Ovary (tissue), 9 donors: ENCODE measurements around the gene P4HB. TPM values are rescaled to one million over a fixed set of nuclear protein-coding genes. Genes with fewer than 3 reads are reported as not detected.

Experiments used
- DNase-seq, 5 donors: peaks; one replicate each; pipeline ENCODE4 v3.0.0-alpha.2; 2019 to 2020
- H3K27ac ChIP-seq, 2 donors: fragments of 200-600 bp; one replicate each; pipeline versions ENCODE4 v1.5.1 to v1.8.0; 2019 to 2022
- H3K27me3 ChIP-seq: fragments of 200-600 bp; one replicate; pipeline ENCODE4 v1.8.0; 2022
- H3K36me3 ChIP-seq: fragments of 200-600 bp; sonication (generic); one replicate; pipeline ENCODE4 v1.5.1; 2019
- H3K4me1 ChIP-seq: one replicate; pipeline ENCODE4 v1.8.1; 2013; ENCODE audit warnings: mild to moderate bottlenecking, moderate library complexity; ENCODE audit not compliant: insufficient read depth
- H3K4me3 ChIP-seq: fragments of 200-600 bp; sonication (generic); one replicate; pipeline ENCODE4 v1.5.1; 2017
- H3K9me3 ChIP-seq, 2 donors: fragments of 200-600 bp in 1 of 2; sonication (generic) in 1 of 2; one replicate each; pipeline versions ENCODE4 v1.5.1 to v1.8.1; 2013 to 2019; ENCODE audit warnings: mild to moderate bottlenecking in 1 of 2, moderate library complexity in 1 of 2
- CTCF ChIP-seq, 3 donors: fragments of 450-650 bp in 2 of 3; fragments of 200-600 bp in 1 of 3; IDR thresholded peaks; one replicate each; pipeline versions ENCODE4 v1.5.1 to v1.8.0; 2016 to 2022; ENCODE audit warnings: antibody characterized with exemption in 3 of 3, mild to moderate bottlenecking in 1 of 3
- EP300 ChIP-seq: sonication (generic); formaldehyde crosslinking; IDR thresholded peaks from one replicate; pipeline ENCODE4 v1.6.1; 2017; ENCODE audit warnings: antibody characterized with exemption
- POLR2A ChIP-seq: fragments of 450-650 bp; IDR thresholded peaks from one replicate; pipeline ENCODE4 v1.6.1; 2017; ENCODE audit warnings: antibody characterized with exemption, mild to moderate bottlenecking, moderate library complexity
- WGBS, 3 donors: extraction: QIAGEN DNeasy Blood & Tissue Kit in 1 of 3; methylation state at CpG; one replicate each; pipeline versions ENCODE4 v1.1.5 to v1.1.7; 2013 to 2017; 5-methylcytosine and 5-hydroxymethylcytosine counted together
- intact Hi-C, 4 donors: fragments of 100-400 bp; cut with DNase I; formaldehyde crosslinking; loops; one replicate each; pipeline versions ENCODE4 v1.11.0 to v1.15.1; 2022 to 2023
- polyA plus RNA-seq, 2 donors: library from polyadenylated mRNA; stranded (reverse); fragments of 200-250 nt in 1 of 2; fragments of 350-450 nt in 1 of 2; fragmentation: Illumina TruSeq in 1 of 2; extraction: RNeasy Lipid Tissue Mini Kit (QIAGEN cat#74804) in 1 of 2; gene quantifications; one replicate each; pipeline ENCODE4 v1.2.3, GENCODE V29; 2013 to 2014
- total RNA-seq, 7 donors: library from RNA; depleted of rRNA in 2 of 7; stranded (reverse); fragments of >200 nt in 2 of 7; fragmentation: NEBNext Ultra II Directional in 3 of 7; extraction: Animal tissue kit (Norgen Biotek cat#: 25700) in 3 of 7; gene quantifications; one replicate each; pipeline versions ENCODE4 v1.1.0 to v1.2.4, GENCODE V29; 2016 to 2023
- donor health status: DM: no; HTN: no; CAD: no; lungs with moderate emphysema.
- donor health status: DM: no; HTN: no; CAD: no.
- donor health status: Bipolar disorder and iron deficiency.
- donor health status: DM: yes; HTN: yes; CAD: no.
- donor health status: DM: no; HTN: no; CAD: no.
- donor health status: DM: yes; HTN: yes; CAD: no.

P4HB gene
- total and polyA plus RNA-seq, 9 donors = 222 to 2,080 (median 312) TPM

- no peaks in the 10 kb centered on the region for H3K4me1 ChIP-seq
- TF ChIP-seq POLR2A = no peak
- TF ChIP-seq EP300 = no peak
- TF ChIP-seq CTCF (IDR thresholded peaks at IDR 0.05) = no peak
- no peak overlapping the region for H3K27ac ChIP-seq
- H3K9me3 ChIP-seq = no peaks in the 10 kb centered on the region
- intact Hi-C loops = no loop called here
- no peaks in the 10 kb centered on the region for H3K27me3 ChIP-seq
- no peak for DNase-seq
- 91% methylated on average over 5 of the region's 5 CpGs for WGBS, 3 donors
- H3K4me3 ChIP-seq = no peak overlapping the region
- H3K36me3 ChIP-seq = no peaks in the 10 kb centered on the region
These were observed 18.8 kb upstream of the P4HB start for GRCh38 chr17:81879121-81879520.

GRCh38 chr17:81878294-81878693, 18.0 kb upstream of the P4HB start:
- H3K9me3 ChIP-seq = no peaks in the 10 kb centered on the region
- no peaks in the 10 kb centered on the region for H3K4me1 ChIP-seq
- H3K27me3 ChIP-seq = no peaks in the 10 kb centered on the region
- WGBS, 3 donors = 86 to 93% (median 88%) methylated on average over 3 of the region's 3 CpGs
- TF ChIP-seq CTCF (IDR thresholded peaks at IDR 0.05) (no peak), POLR2A (no peak), EP300 (no peak)
- H3K4me3 ChIP-seq = no peak overlapping the region
- no peak for DNase-seq
- no peaks in the 10 kb centered on the region for H3K36me3 ChIP-seq
- no peak overlapping the region for H3K27ac ChIP-seq
- intact Hi-C loops = no loop called here

GRCh38 chr17:81877569-81877968, 17.2 kb upstream of the P4HB start:
- intact Hi-C loops = no loop called here
- Histone ChIP-seq H3K4me3 (no peak overlapping the region), H3K27ac (no peak overlapping the region), H3K36me3 (no peaks in the 10 kb centered on the region), H3K9me3 (no peaks in the 10 kb centered on the region), H3K4me1 (peaks cover 2% of the 10 kb centered on the region), H3K27me3 (no peaks in the 10 kb centered on the region)
- TF ChIP-seq POLR2A (no peak), EP300 (no peak), CTCF (IDR thresholded peaks at IDR 0.05) (no peak)
- DNase-seq = no peak
- WGBS, 3 donors = 94 to 97% (median 96%) methylated on average over 5 of the region's 5 CpGs

GRCh38 chr17:81871387-81872230, 11.3 kb upstream of the P4HB start:
- WGBS, 3 donors = 0 to 1% (median 0%) methylated on average over 47 to 86 of the region's 86 CpGs
- Histone ChIP-seq H3K9me3 (no peaks in the 10 kb centered on the region), H3K27me3 (no peaks in the 10 kb centered on the region), H3K4me1 (peaks cover 12% of the 10 kb centered on the region), H3K4me3 (peak overlapping the region; percentile 90), H3K27ac (peak overlapping the region; percentile 87 to 95), H3K36me3 (no peaks in the 10 kb centered on the region)
- DNase-seq = peak; percentile 93 to 96 (median 95)
- intact Hi-C loops = no loop called here
- TF ChIP-seq CTCF (IDR thresholded peaks at IDR 0.05) = peak in 2 of 3 donors; percentile 33 to 56
- TF ChIP-seq EP300 = peak; percentile 21
- TF ChIP-seq POLR2A = peak; percentile 98
